DND-41 (cell line): ENCODE data around the gene KXD1.

Experiments
- CTCF ChIP-seq: IDR thresholded peaks from 2 replicates; pipeline ENCODE4 v1.5.1; 2012; ENCODE audit warnings: borderline replicate concordance, low read length, moderate library complexity, mild to moderate bottlenecking; ENCODE audit not compliant: poor library complexity, severe bottlenecking; ENCODE audit errors: extremely low read depth
- EZH2 ChIP-seq: IDR thresholded peaks from 3 replicates; pipeline ENCODE4 v1.6.1; 2012; ENCODE audit warnings: borderline replicate concordance, low read depth, mild to moderate bottlenecking, moderate library complexity, low read length, inconsistent platforms; ENCODE audit not compliant: severe bottlenecking

GRCh38 chr19:18514800-18515682 lies 42.6 kb upstream of the KXD1 start:
- TF ChIP-seq CTCF (no peak), EZH2 (no peak)
